ENCODE results near the gene VDR. TPM values are rescaled to one million over a fixed set of nuclear protein-coding genes. Genes with fewer than 3 reads are reported as not detected.

VDR gene
- total RNA-seq, 1 donor from 2014 or later = 4.6 TPM

GRCh38 chr12:47837190-47838171, 67.3 kb downstream of the VDR start:
- no peak overlapping the region for H3K4me3 Mint-ChIP-seq (ENCODE audit: unreplicated experiment)
- no peaks in the 10 kb centered on the region for H3K36me3 Mint-ChIP-seq (ENCODE audit: low read depth)

GRCh38 chr12:47835831-47836155, 69.0 kb downstream of the VDR start:
- DNase-seq (ENCODE audit: low spot score) = peak; percentile 8
- TF ChIP-seq CTCF (IDR thresholded peaks at IDR 0.05) = no peak

More at GRCh38 chr12:47837190-47838171, 67.3 kb downstream of the VDR start:
- no peaks in the 10 kb centered on the region for H3K9me3 Mint-ChIP-seq (ENCODE audit: low read depth)
- DNase-seq (ENCODE audit: low spot score) = no peak
- H3K27ac Mint-ChIP-seq (ENCODE audit: unreplicated experiment) = no peak overlapping the region
- H3K27me3 Mint-ChIP-seq (ENCODE audit: low read depth) = peaks cover 4% of the 10 kb centered on the region
- peaks cover 12% of the 10 kb centered on the region for H3K4me1 Mint-ChIP-seq (ENCODE audit: low read depth)
- peak; percentile 96 for TF ChIP-seq CTCF (IDR thresholded peaks at IDR 0.05)

GRCh38 chr12:47835006-47835830, 69.6 kb downstream of the VDR start:
- Mint-ChIP-seq H3K36me3 (ENCODE audit: low read depth) (no peaks in the 10 kb centered on the region), H3K4me1 (ENCODE audit: low read depth) (peaks cover 12% of the 10 kb centered on the region), H3K27me3 (ENCODE audit: low read depth) (peaks cover 2% of the 10 kb centered on the region), H3K9me3 (ENCODE audit: low read depth) (no peaks in the 10 kb centered on the region), H3K4me3 (ENCODE audit: unreplicated experiment) (no peak overlapping the region), H3K27ac (ENCODE audit: unreplicated experiment) (no peak overlapping the region)
- DNase-seq (ENCODE audit: low spot score) = peak; percentile 54
- no peak for TF ChIP-seq CTCF (IDR thresholded peaks at IDR 0.05)

More at GRCh38 chr12:47835831-47836155, 69.0 kb downstream of the VDR start:
- Mint-ChIP-seq H3K4me1 (ENCODE audit: low read depth) (peaks cover 12% of the 10 kb centered on the region), H3K36me3 (ENCODE audit: low read depth) (no peaks in the 10 kb centered on the region), H3K27me3 (ENCODE audit: low read depth) (peaks cover 4% of the 10 kb centered on the region), H3K27ac (ENCODE audit: unreplicated experiment) (no peak overlapping the region), H3K9me3 (ENCODE audit: low read depth) (no peaks in the 10 kb centered on the region), H3K4me3 (ENCODE audit: unreplicated experiment) (no peak overlapping the region)

- peak; percentile 46 for DNase-seq (ENCODE audit: low spot score)
- Mint-ChIP-seq H3K4me1 (ENCODE audit: low read depth) (peaks cover 14% of the 10 kb centered on the region), H3K27ac (ENCODE audit: unreplicated experiment) (no peak overlapping the region), H3K27me3 (ENCODE audit: low read depth) (no peaks in the 10 kb centered on the region), H3K4me3 (ENCODE audit: unreplicated experiment) (no peak overlapping the region), H3K9me3 (ENCODE audit: low read depth) (no peaks in the 10 kb centered on the region), H3K36me3 (ENCODE audit: low read depth) (no peaks in the 10 kb centered on the region)
- TF ChIP-seq CTCF (IDR thresholded peaks at IDR 0.05) = no peak
These were observed 70.4 kb downstream of the VDR start for GRCh38 chr12:47834199-47834903.
